ENCODE measurements around the gene RENBP.

RENBP gene

GRCh38 chrX:153903991-153904957 lies 40.2 kb downstream of the RENBP start, which contains the start of gene AVPR2:
Gene AVPR2, plus strand, starts transcription at chrX:153904673. Its CDS starts 473 bp downstream, at chrX:153905146.
- CTCF ChIA-PET, result no interaction called here
- no peaks in the 10 kb centered on the region for H3K36me3 ChIP-seq (ENCODE audit: control insufficient read depth in 2 of 2, insufficient read depth in 1 of 2, low read length in 2 of 2)
- H3K9me3 ChIP-seq (ENCODE audit: control insufficient read depth, insufficient read depth, low read depth, low read length), result no peaks in the 10 kb centered on the region; the same call in 1 of the 2 replicates
- H3K4me1 ChIP-seq (ENCODE audit: control insufficient read depth, insufficient read depth, low read length), result no peaks in the 10 kb centered on the region
- H3K27ac ChIP-seq (ENCODE audit: extremely low read depth, low read depth, low read length), result no peak within 1 kb of the TSS
- POLR2A ChIA-PET, result no interaction called here
- H3K4me3 ChIP-seq (ENCODE audit: low read depth, low read length), result no peak within 1 kb of the TSS
- no peak for TF ChIP-seq PRDM2 (tag by site-specific recombination; IDR thresholded peaks at IDR 0.05; ENCODE audit: borderline replicate concordance)
- TF ChIP-seq OVOL3 (tag by site-specific recombination; IDR thresholded peaks at IDR 0.05), result no peak
- no peak for TF ChIP-seq ZNF776 (tag by site-specific recombination; IDR thresholded peaks at IDR 0.05; ENCODE audit: borderline replicate concordance)
- TF ChIP-seq ZNF221 (tag by site-specific recombination; IDR thresholded peaks at IDR 0.05; ENCODE audit: borderline replicate concordance), result no peak
- no peak for TF ChIP-seq ZNF623 (tag by site-specific recombination; IDR thresholded peaks at IDR 0.05)
- TF ChIP-seq ZNF223 (tag by site-specific recombination; IDR thresholded peaks at IDR 0.05), result no peak
- no peak for TF ChIP-seq ZNF157 (tag by site-specific recombination; IDR thresholded peaks at IDR 0.05)
- no peak for TF ChIP-seq ZNF311 (tag by site-specific recombination; IDR thresholded peaks at IDR 0.05; ENCODE audit: borderline replicate concordance)
- peak; percentile 64 for TF ChIP-seq KLF9 (tag by site-specific recombination; IDR thresholded peaks at IDR 0.05; ENCODE audit: low read depth)
- no peak for TF ChIP-seq ZBTB10 (tag by site-specific recombination; IDR thresholded peaks at IDR 0.05)
- TF ChIP-seq PRDM10 (tag by site-specific recombination; IDR thresholded peaks at IDR 0.05), result no peak
- TF ChIP-seq ZNF626 (tag by site-specific recombination; IDR thresholded peaks at IDR 0.05), result no peak
- TF ChIP-seq ZNF114 (tag by site-specific recombination; IDR thresholded peaks at IDR 0.05), result no peak
- TF ChIP-seq ZNF426 (tag by site-specific recombination; IDR thresholded peaks at IDR 0.05), result no peak
- no peak for TF ChIP-seq GLIS1 (tag by site-specific recombination; IDR thresholded peaks at IDR 0.05)
- TF ChIP-seq ZNF18 (tag by site-specific recombination; IDR thresholded peaks at IDR 0.05), result no peak
- no peak for TF ChIP-seq MZF1 (tag by site-specific recombination; IDR thresholded peaks at IDR 0.05; ENCODE audit: borderline replicate concordance)
- TF ChIP-seq KLF1 (tag by site-specific recombination; IDR thresholded peaks at IDR 0.05), result peak; percentile 74
- no peak for TF ChIP-seq YY2 (tag by site-specific recombination; IDR thresholded peaks at IDR 0.05)
- TF ChIP-seq ZFHX2 (tag by site-specific recombination; conservative IDR thresholded peaks at IDR 0.05), result peak; percentile 46; the same call in 1 of the 2 replicates
- no peak for TF ChIP-seq CTCF (tag by site-specific recombination; IDR thresholded peaks at IDR 0.05)
